Measurements from ENCODE around the gene BACH2.

Gene BACH2

DNA sequence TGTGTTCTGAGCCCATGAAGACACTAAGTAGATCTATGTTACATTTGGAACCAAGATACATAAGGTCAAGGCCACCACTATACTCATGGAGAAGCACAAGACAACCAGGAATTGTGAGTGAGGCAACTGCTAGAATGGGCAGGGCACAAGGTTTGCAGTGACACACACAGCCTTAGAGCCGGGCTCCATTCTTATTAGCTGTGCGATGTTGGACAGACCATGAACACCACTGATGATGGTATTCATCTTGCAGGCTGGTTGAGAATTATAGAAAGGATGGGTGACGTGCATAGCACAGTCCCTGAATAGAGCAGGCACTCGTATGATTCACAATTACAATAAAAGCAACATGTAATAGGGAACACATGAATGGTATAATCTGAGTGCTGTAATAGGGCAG is 229.9 kb downstream of the BACH2 start:
- Histone ChIP-seq H3K23ac (ENCODE audit: low read depth, low read length, poor library complexity) (no peak overlapping the region), H4K91ac (ENCODE audit: low read depth, low read length, poor library complexity) (no peak overlapping the region), H3K4me1 (ENCODE audit: control insufficient read depth in 2 of 2, insufficient read depth in 1 of 2, low read depth in 1 of 2, low read length in 2 of 2) (peaks cover 5 to 23% of the 10 kb centered on the region in 2 donors), H2BK12ac (ENCODE audit: low read length) (no peak overlapping the region), H2BK5ac (ENCODE audit: low read length) (no peak overlapping the region), H4K8ac (ENCODE audit: low read depth, low read length) (no peak overlapping the region), H3K4me2 (ENCODE audit: insufficient read depth, low read length, poor library complexity, severe bottlenecking) (no peak overlapping the region), H3K4me3 (ENCODE audit: low read length in 2 of 2) (no peak overlapping the region), H2AFZ (ENCODE audit: low read length) (no peak overlapping the region), H2AK5ac (ENCODE audit: low read depth, low read length) (no peak overlapping the region), H2BK15ac (ENCODE audit: low read length) (no peak overlapping the region), H3K27ac (replicated peaks; ENCODE audit: low read length) (no peak overlapping the region), H3K9me3 (replicated peaks in 1 of 2; ENCODE audit: control insufficient read depth in 2 of 2, insufficient read depth in 1 of 2, low read depth in 1 of 2, low read length in 2 of 2) (peaks cover 0 to 5% of the 10 kb centered on the region in 2 donors), H3K27me3 (ENCODE audit: control insufficient read depth in 3 of 3, insufficient read depth in 3 of 3, low read depth in 1 of 3, low read length in 3 of 3) (no peaks in the 10 kb centered on the region), H3K4ac (ENCODE audit: low read length) (no peak overlapping the region), H3K18ac (ENCODE audit: low read length) (no peak overlapping the region), H3K14ac (ENCODE audit: low read length) (no peak overlapping the region), H3K9ac (ENCODE audit: low read depth, low read length, poor library complexity) (no peak overlapping the region), H2BK120ac (ENCODE audit: low read depth, low read length) (no peak overlapping the region), H3K79me1 (ENCODE audit: low read depth, low read length) (no peaks in the 10 kb centered on the region), H3K36me3 (replicated peaks in 1 of 2; ENCODE audit: control insufficient read depth in 2 of 2, insufficient read depth in 2 of 2, low read length in 2 of 2) (no peaks in the 10 kb centered on the region)
- no peak for DNase-seq (ENCODE audit: low spot score)
- no CpG with 5 or more reads among the region's 4 CpGs for WGBS, 2 donors (ENCODE audit: extremely low coverage in 2 of 2, insufficient read length in 2 of 2, insufficient replicate concordance in 1 of 2)

DNA sequence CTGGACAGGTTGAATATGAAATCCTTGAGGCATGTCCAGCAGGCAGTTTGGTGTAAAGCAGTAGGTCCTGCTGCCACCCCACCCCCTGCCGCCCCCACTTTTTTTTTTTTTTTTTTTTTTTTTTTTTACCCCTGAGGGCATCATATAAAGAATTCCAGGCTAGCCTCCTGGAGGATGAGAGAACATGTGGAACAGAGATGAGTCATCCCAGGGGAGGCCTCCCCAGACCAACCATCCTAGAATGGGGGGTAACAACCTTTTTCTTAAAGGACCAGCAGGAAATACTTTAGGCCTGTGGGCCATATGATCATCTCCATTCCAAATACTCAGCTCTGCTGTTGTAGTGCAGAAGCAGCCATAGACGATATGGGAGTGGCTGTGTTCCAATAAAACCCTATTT is 231.5 kb downstream of the BACH2 start:
- Histone ChIP-seq H2AFZ (ENCODE audit: low read length) (no peak overlapping the region), H3K79me1 (ENCODE audit: low read depth, low read length) (no peaks in the 10 kb centered on the region), H2BK120ac (ENCODE audit: low read depth, low read length) (no peak overlapping the region), H3K4ac (ENCODE audit: low read length) (no peak overlapping the region), H2BK5ac (ENCODE audit: low read length) (no peak overlapping the region), H2BK15ac (ENCODE audit: low read length) (no peak overlapping the region), H3K9ac (ENCODE audit: low read depth, low read length, poor library complexity) (no peak overlapping the region), H2BK12ac (ENCODE audit: low read length) (no peak overlapping the region), H3K27ac (replicated peaks; ENCODE audit: low read length) (no peak overlapping the region), H3K4me2 (ENCODE audit: insufficient read depth, low read length, poor library complexity, severe bottlenecking) (no peak overlapping the region), H2AK5ac (ENCODE audit: low read depth, low read length) (no peak overlapping the region), H3K27me3 (ENCODE audit: control insufficient read depth in 3 of 3, insufficient read depth in 3 of 3, low read depth in 1 of 3, low read length in 3 of 3) (no peaks in the 10 kb centered on the region), H3K14ac (ENCODE audit: low read length) (no peak overlapping the region), H4K91ac (ENCODE audit: low read depth, low read length, poor library complexity) (no peak overlapping the region), H3K4me1 (ENCODE audit: control insufficient read depth in 2 of 2, insufficient read depth in 1 of 2, low read depth in 1 of 2, low read length in 2 of 2) (peaks cover 5 to 20% of the 10 kb centered on the region in 2 donors), H3K18ac (ENCODE audit: low read length) (no peak overlapping the region), H3K4me3 (ENCODE audit: low read length in 2 of 2) (no peak overlapping the region), H3K36me3 (replicated peaks in 1 of 2; ENCODE audit: control insufficient read depth in 2 of 2, insufficient read depth in 2 of 2, low read length in 2 of 2) (no peaks in the 10 kb centered on the region), H3K23ac (ENCODE audit: low read depth, low read length, poor library complexity) (no peak overlapping the region), H4K8ac (ENCODE audit: low read depth, low read length) (no peak overlapping the region), H3K9me3 (replicated peaks in 1 of 2; ENCODE audit: control insufficient read depth in 2 of 2, insufficient read depth in 1 of 2, low read depth in 1 of 2, low read length in 2 of 2) (peaks cover 0 to 5% of the 10 kb centered on the region in 2 donors)
- DNase-seq (ENCODE audit: low spot score): no peak
- WGBS, 2 donors (ENCODE audit: extremely low coverage in 2 of 2, insufficient read length in 2 of 2, insufficient replicate concordance in 1 of 2): no CpG with 5 or more reads among the region's 2 CpGs

DNA sequence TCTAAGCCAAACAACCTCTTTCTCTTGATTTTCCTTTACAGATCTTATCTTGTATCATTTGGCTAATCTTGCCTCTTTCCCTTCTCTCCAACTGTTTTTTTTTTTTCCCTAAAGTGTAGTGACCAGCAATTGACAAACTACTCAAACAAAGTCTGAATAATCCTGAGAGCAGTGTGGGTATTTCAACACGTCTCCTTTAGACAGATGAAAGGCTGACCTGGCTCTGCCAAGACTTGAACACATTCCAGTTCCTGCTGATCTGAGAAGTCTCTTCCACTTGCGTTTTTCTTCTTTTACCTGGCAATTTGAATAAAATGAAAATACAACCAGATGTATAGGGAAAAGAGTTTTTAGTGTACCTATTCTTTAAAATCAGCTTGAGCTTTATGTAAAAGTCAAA is 234.0 kb downstream of the BACH2 start:
- no peaks in the 10 kb centered on the region for H3K27me3 ChIP-seq (ENCODE audit: control insufficient read depth in 3 of 3, insufficient read depth in 3 of 3, low read depth in 1 of 3, low read length in 3 of 3)
- no peak for DNase-seq (ENCODE audit: low spot score)
- H3K4me3 ChIP-seq (ENCODE audit: low read length in 2 of 2): no peak overlapping the region
- H3K4ac ChIP-seq (ENCODE audit: low read length): no peak overlapping the region
- H3K23ac ChIP-seq (ENCODE audit: low read depth, low read length, poor library complexity): no peak overlapping the region
- no peak overlapping the region for H2BK120ac ChIP-seq (ENCODE audit: low read depth, low read length)
- no CpG with 5 or more reads among the region's 2 CpGs for WGBS, 2 donors (ENCODE audit: extremely low coverage in 2 of 2, insufficient read length in 2 of 2, insufficient replicate concordance in 1 of 2)
- no peaks in the 10 kb centered on the region for H3K36me3 ChIP-seq (replicated peaks in 1 of 2; ENCODE audit: control insufficient read depth in 2 of 2, insufficient read depth in 2 of 2, low read length in 2 of 2)
- H3K4me1 ChIP-seq (ENCODE audit: control insufficient read depth in 2 of 2, insufficient read depth in 1 of 2, low read depth in 1 of 2, low read length in 2 of 2): peaks cover 0 to under 1% of the 10 kb centered on the region in 2 donors
- no peaks in the 10 kb centered on the region for H3K79me1 ChIP-seq (ENCODE audit: low read depth, low read length)
- no peak overlapping the region for H3K9ac ChIP-seq (ENCODE audit: low read depth, low read length, poor library complexity)
- no peak overlapping the region for H2BK5ac ChIP-seq (ENCODE audit: low read length)
- H2AK5ac ChIP-seq (ENCODE audit: low read depth, low read length): no peak overlapping the region
- H4K8ac ChIP-seq (ENCODE audit: low read depth, low read length): no peak overlapping the region
- no peak overlapping the region for H3K4me2 ChIP-seq (ENCODE audit: insufficient read depth, low read length, poor library complexity, severe bottlenecking)
- H3K18ac ChIP-seq (ENCODE audit: low read length): no peak overlapping the region
- H2BK12ac ChIP-seq (ENCODE audit: low read length): no peak overlapping the region
- H3K14ac ChIP-seq (ENCODE audit: low read length): no peak overlapping the region
- peaks cover 0 to 5% of the 10 kb centered on the region in 2 donors for H3K9me3 ChIP-seq (replicated peaks in 1 of 2; ENCODE audit: control insufficient read depth in 2 of 2, insufficient read depth in 1 of 2, low read depth in 1 of 2, low read length in 2 of 2)
- H4K91ac ChIP-seq (ENCODE audit: low read depth, low read length, poor library complexity): no peak overlapping the region
- no peak overlapping the region for H2BK15ac ChIP-seq (ENCODE audit: low read length)
- H2AFZ ChIP-seq (ENCODE audit: low read length): no peak overlapping the region
- H3K27ac ChIP-seq (replicated peaks; ENCODE audit: low read length): no peak overlapping the region

DNA sequence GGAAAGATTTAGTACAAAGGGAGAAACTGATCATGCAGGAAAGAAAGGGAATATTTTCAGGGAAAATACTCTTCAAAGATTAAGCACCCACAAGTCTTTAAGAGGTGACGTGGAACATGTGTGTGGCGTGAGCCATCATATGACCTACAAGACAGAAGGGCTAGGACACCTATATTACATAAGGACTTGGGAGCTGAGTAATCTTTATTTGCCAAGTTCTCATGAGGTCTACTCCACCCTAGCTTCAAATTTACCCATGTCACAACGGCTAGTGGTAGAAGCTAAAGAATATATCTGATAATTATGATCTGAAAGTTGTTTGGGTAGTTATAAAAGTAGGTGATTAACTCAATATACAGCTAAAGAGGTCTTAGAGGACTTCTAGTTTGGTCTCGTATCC is 234.6 kb downstream of the BACH2 start:
- no CpG with 5 or more reads among the region's 4 CpGs for WGBS, 2 donors (ENCODE audit: extremely low coverage in 2 of 2, insufficient read length in 2 of 2, insufficient replicate concordance in 1 of 2)
- Histone ChIP-seq H2BK120ac (ENCODE audit: low read depth, low read length) (no peak overlapping the region), H4K8ac (ENCODE audit: low read depth, low read length) (no peak overlapping the region), H2BK12ac (ENCODE audit: low read length) (no peak overlapping the region), H3K4me1 (ENCODE audit: control insufficient read depth in 2 of 2, insufficient read depth in 1 of 2, low read depth in 1 of 2, low read length in 2 of 2) (no peaks in the 10 kb centered on the region), H3K4me3 (ENCODE audit: low read length in 2 of 2) (no peak overlapping the region), H3K27me3 (ENCODE audit: control insufficient read depth in 3 of 3, insufficient read depth in 3 of 3, low read depth in 1 of 3, low read length in 3 of 3) (no peaks in the 10 kb centered on the region), H3K4me2 (ENCODE audit: insufficient read depth, low read length, poor library complexity, severe bottlenecking) (no peak overlapping the region), H3K79me1 (ENCODE audit: low read depth, low read length) (no peaks in the 10 kb centered on the region), H3K27ac (replicated peaks; ENCODE audit: low read length) (no peak overlapping the region), H2BK5ac (ENCODE audit: low read length) (no peak overlapping the region), H3K4ac (ENCODE audit: low read length) (no peak overlapping the region), H4K91ac (ENCODE audit: low read depth, low read length, poor library complexity) (no peak overlapping the region), H3K36me3 (replicated peaks in 1 of 2; ENCODE audit: control insufficient read depth in 2 of 2, insufficient read depth in 2 of 2, low read length in 2 of 2) (no peaks in the 10 kb centered on the region), H3K23ac (ENCODE audit: low read depth, low read length, poor library complexity) (no peak overlapping the region), H2AK5ac (ENCODE audit: low read depth, low read length) (no peak overlapping the region), H3K14ac (ENCODE audit: low read length) (no peak overlapping the region), H3K9me3 (replicated peaks in 1 of 2; ENCODE audit: control insufficient read depth in 2 of 2, insufficient read depth in 1 of 2, low read depth in 1 of 2, low read length in 2 of 2) (peaks cover 0 to 5% of the 10 kb centered on the region in 2 donors), H2BK15ac (ENCODE audit: low read length) (no peak overlapping the region), H3K18ac (ENCODE audit: low read length) (no peak overlapping the region), H2AFZ (ENCODE audit: low read length) (no peak overlapping the region), H3K9ac (ENCODE audit: low read depth, low read length, poor library complexity) (no peak overlapping the region)
- no peak for DNase-seq (ENCODE audit: low spot score)
